SK-N-SH (cell line): ENCODE data around the gene RIMS4. TPM values are rescaled to one million over a fixed set of nuclear protein-coding genes. Genes with fewer than 3 reads are reported as not detected.

Source experiments
- CTCF ChIA-PET: fragments of 300-600, 350-600 bp; formaldehyde crosslinking; extraction: SDS; loops from one replicate; lab custom pipeline; 2021; lab: Yijun Ruan, JAX
- POLR2A ChIA-PET: fragments of 350-600 bp; sonication (Branson Sonifier 250); formaldehyde crosslinking; extraction: SDS; loops from one replicate; lab custom pipeline; 2020; ENCODE audit warnings: antibody characterized with exemption, inconsistent platforms; lab: Yijun Ruan, JAX
- DNase-seq: peaks from one replicate; pipeline ENCODE4 v3.0.0; 2012
- H2AFZ ChIP-seq: fragments of 200-600 bp; sonication (generic); 2 replicates; pipeline ENCODE4 v1.8.1; 2016; ENCODE audit warnings: antibody characterized with exemption, mild to moderate bottlenecking, low read depth
- H3F3A ChIP-seq: fragments of 200-600 bp; sonication (generic); replicated peaks from 2 replicates; pipeline ENCODE3; 2016; ENCODE audit warnings: antibody characterized with exemption, mild to moderate bottlenecking; ENCODE audit not compliant: insufficient read depth
- H3K27ac ChIP-seq, 2 experiments: fragments of 200-500 bp in 1 of 2; fragments of 200-600 bp in 1 of 2; sonication (Bioruptor generic) in 1 of 2; sonication (generic), shearing (Covaris generic) in 1 of 2; 2 replicates each; pipeline versions ENCODE4 v1.5.1 to v1.6.1; 2014 to 2016; ENCODE audit warnings: low read depth in 2 of 2, inconsistent platforms in 1 of 2, low read length in 1 of 2, mild to moderate bottlenecking in 1 of 2, mixed read lengths in 1 of 2
- H3K27me3 ChIP-seq: fragments of 200-600 bp; sonication (generic), shearing (Covaris generic); 2 replicates; pipeline ENCODE4 v1.6.1; 2016; ENCODE audit warnings: mixed run types; ENCODE audit not compliant: insufficient read depth
- H3K36me3 ChIP-seq, 2 experiments: fragments of 200-500 bp in 1 of 2; fragments of 200-600 bp in 1 of 2; sonication (Bioruptor generic) in 1 of 2; sonication (generic) in 1 of 2; replicated peaks in 1 of 2; 2 replicates each; pipeline versions ENCODE3 to v1.5.1; 2014 to 2016; ENCODE audit warnings: low read length in 1 of 2, mild to moderate bottlenecking in 1 of 2; ENCODE audit not compliant: insufficient read depth in 2 of 2, control insufficient read depth in 1 of 2
- H3K4me1 ChIP-seq, 2 experiments: fragments of 200-500 bp in 1 of 2; fragments of 200-600 bp in 1 of 2; sonication (Bioruptor generic) in 1 of 2; sonication (generic), shearing (Covaris generic) in 1 of 2; 2 replicates each; pipeline versions ENCODE4 v1.5.1 to v1.6.1; 2014 to 2016; ENCODE audit warnings: low read depth in 1 of 2, low read length in 1 of 2, mixed run types in 1 of 2; ENCODE audit not compliant: insufficient read depth in 2 of 2, control insufficient read depth in 1 of 2
- H3K4me2 ChIP-seq: fragments of 200-600 bp; sonication (generic), shearing (Covaris generic); 2 replicates; pipeline ENCODE4 v1.6.1; 2017; ENCODE audit warnings: mixed run types
- H3K4me3 ChIP-seq, 2 experiments: fragments of 200-500 bp in 1 of 2; fragments of 200-600 bp in 1 of 2; sonication (Bioruptor generic) in 1 of 2; sonication (generic), shearing (Covaris generic) in 1 of 2; 2 replicates each; pipeline versions ENCODE4 v1.5.1 to v1.8.1; 2014 to 2016; ENCODE audit warnings: low read depth in 2 of 2, inconsistent platforms in 1 of 2, low read length in 1 of 2, mild to moderate bottlenecking in 1 of 2, mixed read lengths in 1 of 2, moderate library complexity in 1 of 2
- H3K79me2 ChIP-seq: fragments of 200-600 bp; sonication (generic); 2 replicates; pipeline ENCODE4 v1.8.1; 2017; ENCODE audit warnings: mild to moderate bottlenecking; ENCODE audit not compliant: insufficient read depth
- H3K9ac ChIP-seq: fragments of 200-600 bp; sonication (generic); 2 replicates; pipeline ENCODE4 v1.6.1; 2017; ENCODE audit warnings: mixed run types
- H3K9me2 ChIP-seq: fragments of 200-600 bp; sonication (generic); 2 replicates; pipeline ENCODE4 v1.6.1; 2017; ENCODE audit warnings: mixed run types
- H3K9me3 ChIP-seq: fragments of 200-600 bp; sonication (generic); 2 replicates; pipeline ENCODE4 v1.6.1; 2017; ENCODE audit warnings: mixed run types, mild to moderate bottlenecking, moderate library complexity
- H4K20me1 ChIP-seq: fragments of 200-600 bp; sonication (generic); 2 replicates; pipeline ENCODE4 v1.6.1; 2017; ENCODE audit warnings: mild to moderate bottlenecking, mixed run types; ENCODE audit not compliant: insufficient read depth
- CHD2 ChIP-seq: fragments of 150-350 bp; IDR thresholded peaks from 2 replicates; pipeline ENCODE4 v1.6.1; 2018; ENCODE audit warnings: low read length; ENCODE audit not compliant: partially characterized antibody
- EZH2phosphoT487 ChIP-seq: fragments of 200-600 bp; sonication (generic); IDR thresholded peaks from 2 replicates; pipeline ENCODE4 v1.6.1; 2017; ENCODE audit warnings: low read depth, mixed run types, mild to moderate bottlenecking, antibody characterized with exemption, moderate library complexity, borderline replicate concordance
- FOXM1 ChIP-seq: IDR thresholded peaks from 2 replicates; pipeline ENCODE4 v1.4.0; 2012; ENCODE audit warnings: low read depth, mild to moderate bottlenecking
- GABPA ChIP-seq: IDR thresholded peaks from 2 replicates; pipeline ENCODE4 v1.4.0; 2012; ENCODE audit warnings: low read depth, mild to moderate bottlenecking
- IRF3 ChIP-seq: fragments of 150-350 bp; IDR thresholded peaks from 2 replicates; pipeline ENCODE4 v1.6.1; 2016; ENCODE audit warnings: mild to moderate bottlenecking, low read depth, low read length
- MEF2A ChIP-seq: IDR thresholded peaks from 2 replicates; pipeline ENCODE4 v1.4.0; 2012; ENCODE audit warnings: low read depth, borderline replicate concordance
- NRF1 ChIP-seq: IDR thresholded peaks from 2 replicates; pipeline ENCODE4 v1.6.1; 2012; ENCODE audit warnings: low read depth, mild to moderate bottlenecking, low read length
- POLR2AphosphoS5 ChIP-seq: IDR thresholded peaks from 2 replicates; pipeline ENCODE4 v1.6.1; 2012; ENCODE audit warnings: low read depth, low read length
- RAD21 ChIP-seq: IDR thresholded peaks from 2 replicates; pipeline ENCODE4 v1.6.1; 2012; ENCODE audit warnings: mild to moderate bottlenecking, low read length
- REST ChIP-seq: IDR thresholded peaks from 2 replicates; pipeline ENCODE4 v1.6.1; 2012; ENCODE audit warnings: mild to moderate bottlenecking, low read depth, low read length, moderate library complexity
- TAF1 ChIP-seq: IDR thresholded peaks from 2 replicates; pipeline ENCODE4 v1.6.1; 2012; ENCODE audit warnings: low read depth, mild to moderate bottlenecking, low read length, moderate library complexity, borderline replicate concordance
- TCF12 ChIP-seq: IDR thresholded peaks from 2 replicates; pipeline ENCODE4 v1.4.0; 2012
- USF2 ChIP-seq: fragments of 150-350 bp; IDR thresholded peaks from 2 replicates; pipeline ENCODE4 v1.6.1; 2017; ENCODE audit warnings: antibody characterized with exemption, low read length, low read depth, borderline replicate concordance
- WGBS: methylation state at CpG from one replicate; pipeline ENCODE4 v1.1.6; 2017; ENCODE audit warnings: low lambda C conversion rate; 5-methylcytosine and 5-hydroxymethylcytosine counted together
- polyA plus RNA-seq, 3 experiments: library from polyadenylated mRNA; depleted of rRNA; stranded (reverse); fragments of >200 nt; gene quantifications; 2 replicates each; pipeline ENCODE4 v1.2.3, GENCODE V29; 2012

The RIMS4 gene
- polyA plus RNA-seq, 1 of the 3 experiments (the other 2 are of a cell fraction) = 0.13 TPM

- no peak for DNase-seq
Observed at GRCh38 chr20:44723391-44723790, 87.0 kb downstream of the RIMS4 start.

GRCh38 chr20:44722990-44723389 lies 87.4 kb downstream of the RIMS4 start:
- DNase-seq = no peak
- no peaks in the 10 kb centered on the region for H3K9me2 ChIP-seq
- H3K4me1 ChIP-seq = peaks cover 6 to 19% of the 10 kb centered on the region in 2 experiments; a peak in 3 of 4 replicates
- H3K27me3 ChIP-seq = no peaks in the 10 kb centered on the region
- H3K9me3 ChIP-seq = no peaks in the 10 kb centered on the region
- H3F3A ChIP-seq = peaks cover 21% of the 10 kb centered on the region
- H2AFZ ChIP-seq = no peak overlapping the region
- TF ChIP-seq REST (no peak), RAD21 (no peak), USF2 (no peak), EZH2phosphoT487 (no peak), IRF3 (no peak), CHD2 (no peak), TAF1 (no peak), FOXM1 (no peak), POLR2AphosphoS5 (no peak), TCF12 (no peak), GABPA (no peak)
- H3K36me3 ChIP-seq = no peaks in the 10 kb centered on the region
- ChIA-PET CTCF (interaction anchor here (0.6 to 10.6 kb wide), 8 partner anchors 10 to 1034 kb away, joined by 3 to 79 read pairs (median 3); no protein-coding TSS in a partner anchor), POLR2A (no interaction called here)
- no peaks in the 10 kb centered on the region for H4K20me1 ChIP-seq
- no peak overlapping the region for H3K4me2 ChIP-seq
- H3K79me2 ChIP-seq = no peaks in the 10 kb centered on the region
- 96% methylated on average over 2 of the region's 2 CpGs for WGBS
- no peak overlapping the region for H3K9ac ChIP-seq
- H3K27ac ChIP-seq = no peak overlapping the region
- no peak overlapping the region for H3K4me3 ChIP-seq

More at GRCh38 chr20:44723391-44723790, 87.0 kb downstream of the RIMS4 start:
- Histone ChIP-seq H3K4me3 (no peak overlapping the region), H2AFZ (no peak overlapping the region), H4K20me1 (no peaks in the 10 kb centered on the region), H3K4me2 (no peak overlapping the region), H3K36me3 (no peaks in the 10 kb centered on the region), H3K9ac (no peak overlapping the region), H3K4me1 (peaks cover 9 to 21% of the 10 kb centered on the region in 2 experiments), H3F3A (peaks cover 21% of the 10 kb centered on the region), H3K9me2 (no peaks in the 10 kb centered on the region), H3K27ac (no peak overlapping the region), H3K9me3 (no peaks in the 10 kb centered on the region), H3K79me2 (no peaks in the 10 kb centered on the region), H3K27me3 (no peaks in the 10 kb centered on the region)
- ChIA-PET POLR2A (no interaction called here), CTCF (interaction anchor here (0.7 to 10.6 kb wide), 7 partner anchors 9 to 144 kb away, joined by 3 to 79 read pairs (median 3); no protein-coding TSS in a partner anchor)
- TF ChIP-seq NRF1 = no peak
- no peak for TF ChIP-seq MEF2A
- no peak for TF ChIP-seq CHD2
- WGBS = 89% methylated on average over 7 of the region's 7 CpGs
